HG03571 (cell line): ENCODE data around the gene LRP3.

Source experiments
- ATAC-seq: cut with Tn5 transposase; IDR thresholded peaks from one replicate; pipeline ENCODE4 v1.9.1; 2021; ENCODE audit not compliant: unreplicated experiment

The LRP3 gene

GRCh38 chr19:33251076-33251475, 56.9 kb downstream of the LRP3 start:
- ATAC-seq = no peak

DNA sequence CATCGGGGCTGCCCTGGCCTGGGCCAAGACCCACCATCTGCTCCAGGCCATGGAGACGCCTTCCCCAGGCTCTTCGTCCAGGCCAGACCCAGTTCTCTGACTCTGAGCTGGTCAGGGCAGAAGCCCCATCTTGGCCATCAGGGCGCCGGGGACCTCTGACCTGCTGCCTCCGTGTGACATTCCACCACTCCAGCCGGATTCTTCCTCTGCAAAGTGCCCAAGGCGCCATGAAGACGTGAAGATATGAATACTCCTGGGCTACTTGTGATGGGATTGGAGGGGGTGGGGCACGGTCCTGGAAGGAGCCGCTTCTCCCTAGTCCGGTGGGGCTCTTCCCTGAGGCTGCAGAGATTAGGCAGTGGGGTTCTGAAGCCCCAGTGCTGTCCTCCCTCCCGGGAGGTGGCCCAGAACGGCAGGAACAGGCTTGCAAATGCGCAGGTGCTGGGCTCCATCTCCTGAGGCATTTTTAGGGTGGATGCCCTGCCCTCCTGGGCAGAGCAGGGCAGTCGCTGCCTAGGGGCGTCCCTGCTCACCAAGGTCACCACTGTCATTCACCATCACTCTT, 57.5 kb downstream of the LRP3 start:
- ATAC-seq = no peak

DNA sequence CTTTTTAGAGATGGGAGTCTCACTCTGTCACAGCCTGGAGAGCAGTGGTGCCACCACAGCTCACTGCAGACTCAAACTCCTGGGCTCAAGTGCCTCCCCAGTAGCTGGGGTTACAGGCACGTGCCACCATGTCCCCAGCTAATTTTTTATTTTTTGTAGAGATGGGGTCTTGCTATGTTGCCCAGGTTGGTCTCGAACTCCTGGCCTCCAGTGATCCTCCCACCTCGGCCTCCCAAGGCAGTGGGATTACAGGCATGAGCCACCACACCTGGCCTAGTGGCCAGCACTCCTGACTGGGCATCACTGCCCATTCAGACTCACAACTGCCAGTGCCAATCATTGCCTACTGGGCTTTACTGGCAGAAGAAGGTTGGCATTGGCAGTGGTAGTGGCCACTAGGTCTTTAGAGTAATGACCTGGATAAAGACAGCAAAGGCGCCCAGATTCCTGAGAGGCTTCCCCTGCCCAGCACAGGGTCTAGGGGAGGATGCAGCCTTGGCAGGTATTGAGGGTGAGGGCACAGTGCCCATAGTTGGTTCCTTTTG, 58.4 kb downstream of the LRP3 start:
- no peak for ATAC-seq

DNA sequence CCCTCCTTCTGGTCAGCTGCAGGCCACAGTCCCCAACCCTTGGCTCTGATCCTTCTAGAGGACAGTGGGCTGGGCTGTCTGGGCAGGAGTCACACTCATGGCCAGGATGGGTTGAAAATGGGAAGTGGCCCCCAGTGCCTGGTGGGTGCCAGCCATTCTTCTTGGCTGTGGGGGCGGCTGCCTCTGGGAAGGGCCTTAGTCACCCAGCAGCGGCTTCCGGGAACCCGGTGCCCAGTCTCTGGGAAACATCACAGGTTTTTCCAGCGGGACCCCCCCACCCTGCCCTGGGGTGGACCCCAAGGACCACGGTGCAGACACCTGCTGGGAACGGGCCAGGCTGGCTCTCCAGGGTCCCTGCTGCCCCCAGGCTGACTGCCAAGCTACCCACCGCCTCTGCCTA, 58.8 kb downstream of the LRP3 start:
- ATAC-seq = no peak

DNA sequence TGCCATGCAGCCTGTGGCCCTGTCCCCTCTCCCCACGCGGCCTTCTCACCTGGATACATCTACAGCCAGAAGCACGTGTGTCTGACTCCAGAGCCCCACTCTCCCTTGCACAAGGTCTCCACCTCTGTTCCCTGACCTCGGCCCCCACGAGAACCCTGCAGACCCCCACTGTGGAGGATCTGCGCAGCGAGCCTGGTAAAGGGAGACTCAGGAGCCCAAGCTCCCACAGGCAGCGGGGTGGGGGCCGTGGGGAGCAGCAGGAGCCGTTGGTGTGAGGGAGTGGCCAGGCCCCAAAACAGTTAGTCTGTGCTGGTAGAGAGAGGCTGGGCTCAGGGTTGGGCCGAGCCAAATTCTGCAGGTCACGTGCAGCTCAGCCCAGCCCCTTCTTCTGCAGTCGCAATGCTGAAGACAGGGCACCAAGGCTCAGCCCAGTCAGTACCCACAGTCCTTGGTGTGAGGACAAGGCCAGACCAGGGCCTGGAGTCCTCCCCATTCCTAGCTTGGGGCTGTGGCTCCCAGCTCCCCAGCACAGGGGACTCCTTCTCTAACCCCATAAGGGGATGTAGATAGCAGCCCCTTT, 60.2 kb downstream of the LRP3 start:
- ATAC-seq = no peak

GRCh38 chr19:33255781-33256180, 61.7 kb downstream of the LRP3 start:
- ATAC-seq = no peak

GRCh38 chr19:33256261-33256660, 62.1 kb downstream of the LRP3 start:
- no peak for ATAC-seq

- ATAC-seq = no peak
Observed at GRCh38 chr19:33257828-33258227, 63.7 kb downstream of the LRP3 start.
